GM21529 (cell line): Measurements from ENCODE around the gene MRPS18A.
A peak's percentile ranks its signal among the peaks of the same experiment; 100 is the strongest.

Experiments
- ATAC-seq: cut with Tn5 transposase; IDR thresholded peaks from one replicate; pipeline ENCODE4 v1.9.1; 2021; ENCODE audit not compliant: unreplicated experiment

Gene MRPS18A

GRCh38 chr6:43699564-43700186 is 12.1 kb upstream of the MRPS18A start:
- ATAC-seq: no peak

GRCh38 chr6:43698584-43699349 is 11.2 kb upstream of the MRPS18A start:
- ATAC-seq: no peak

- ATAC-seq: no peak
Measured at GRCh38 chr6:43697421-43697820, 9.8 kb upstream of the MRPS18A start.

- no peak for ATAC-seq
Measured at GRCh38 chr6:43695967-43696291, 8.3 kb upstream of the MRPS18A start.

- ATAC-seq: no peak
Measured at GRCh38 chr6:43695215-43695966, 7.8 kb upstream of the MRPS18A start.

- ATAC-seq: no peak
Measured at GRCh38 chr6:43689421-43689820, 1.8 kb upstream of the MRPS18A start.

GRCh38 chr6:43687079-43687436 is 533 bp downstream of the MRPS18A start:
- no peak for ATAC-seq

- ATAC-seq: peak; percentile 57
Measured at GRCh38 chr6:43683708-43684455, 3.7 kb downstream of the MRPS18A start.

GRCh38 chr6:43682724-43683429 is 4.7 kb downstream of the MRPS18A start:
- no peak for ATAC-seq

- ATAC-seq: no peak
Measured at GRCh38 chr6:43681303-43681702, 6.3 kb downstream of the MRPS18A start.

- ATAC-seq: no peak
Measured at GRCh38 chr6:43680308-43681200, 7.0 kb downstream of the MRPS18A start.

- no peak for ATAC-seq
Measured at GRCh38 chr6:43679057-43679456, 8.5 kb downstream of the MRPS18A start.

GRCh38 chr6:43678341-43678740 is 9.2 kb downstream of the MRPS18A start:
- ATAC-seq: no peak

GRCh38 chr6:43677759-43678158 is 9.8 kb downstream of the MRPS18A start:
- ATAC-seq: no peak

GRCh38 chr6:43676962-43677606 is 10.5 kb downstream of the MRPS18A start:
- ATAC-seq: no peak

- no peak for ATAC-seq
Measured at GRCh38 chr6:43674921-43675320, 12.7 kb downstream of the MRPS18A start.

GRCh38 chr6:43674291-43674690 is 13.3 kb downstream of the MRPS18A start:
- ATAC-seq: no peak

GRCh38 chr6:43673444-43674084 is 14.0 kb downstream of the MRPS18A start:
- ATAC-seq: no peak
